OCI-LY7 (cell line): ENCODE results near the gene PRSS3. TPM values are rescaled to one million over a fixed set of nuclear protein-coding genes. Genes with fewer than 3 reads are reported as not detected.
"Not testable (repeated sequence)": the region's sequence is repeated elsewhere in the genome, so short reads cannot be mapped to it uniquely, and the experiment has no call there.

ENCODE experiments used
- BruUV-seq: library from RNA; stranded (reverse); fragments of 400-500 nt; replicated peaks from 2 replicates; lab custom pipeline; 2021; lab: Mats Ljungman, UMichigan
- CTCF ChIA-PET: fragments of 300-600 bp; sonication (Branson Sonifier 250); formaldehyde crosslinking; loops from one replicate; lab custom pipeline; 2022; ENCODE audit warnings: antibody characterized with exemption; ENCODE audit not compliant: unreplicated experiment; lab: Charles Lee
- POLR2A ChIA-PET: fragments of 300-600 bp; sonication (Branson Sonifier 250); formaldehyde crosslinking; loops from one replicate; lab custom pipeline; 2022; ENCODE audit warnings: antibody characterized with exemption; lab: Charles Lee
- DNase-seq: peaks from one replicate; pipeline ENCODE4 v3.0.0-alpha.2; 2015; ENCODE audit warnings: low spot score
- H2AFZ ChIP-seq: fragments of 200-600 bp; sonication (generic), shearing (Covaris generic); 2 replicates; pipeline ENCODE4 v1.6.1; 2014; ENCODE audit warnings: mild to moderate bottlenecking, antibody characterized with exemption, low read length, moderate library complexity
- H3K27ac ChIP-seq: fragments of 200-600 bp; sonication (generic); 2 replicates; pipeline ENCODE4 v1.5.1; 2014; ENCODE audit warnings: mixed run types, low read depth, mild to moderate bottlenecking, moderate library complexity, low read length, inconsistent platforms; ENCODE audit not compliant: poor library complexity, severe bottlenecking
- H3K36me3 ChIP-seq: fragments of 200-600 bp; sonication (generic); 2 replicates; pipeline ENCODE4 v1.6.1; 2014; ENCODE audit warnings: mild to moderate bottlenecking, antibody characterized with exemption, low read length, moderate library complexity, mixed read lengths; ENCODE audit not compliant: insufficient read depth
- H3K4me1 ChIP-seq: fragments of 200-600 bp; sonication (generic); 2 replicates; pipeline ENCODE4 v1.5.1; 2014; ENCODE audit warnings: mild to moderate bottlenecking, low read length; ENCODE audit not compliant: insufficient read depth, poor library complexity, severe bottlenecking
- H3K4me2 ChIP-seq: fragments of 200-600 bp; sonication (generic); 2 replicates; pipeline ENCODE4 v1.6.1; 2014; ENCODE audit warnings: mild to moderate bottlenecking, low read length
- H3K4me3 ChIP-seq: fragments of 200-600 bp; sonication (generic); 2 replicates; pipeline ENCODE4 v1.5.1; 2014; ENCODE audit warnings: mild to moderate bottlenecking, low read depth, low read length; ENCODE audit not compliant: poor library complexity, severe bottlenecking
- H3K79me2 ChIP-seq: fragments of 200-600 bp; sonication (generic); 2 replicates; pipeline ENCODE4 v1.6.1; 2016; ENCODE audit warnings: low read depth, mild to moderate bottlenecking, low read length, moderate library complexity, mixed read lengths; ENCODE audit not compliant: insufficient read depth
- H3K9me2 ChIP-seq: fragments of 200-600 bp; sonication (generic); 2 replicates; pipeline ENCODE4 v1.6.1; 2016; ENCODE audit warnings: mild to moderate bottlenecking, low read length, mixed read lengths; ENCODE audit not compliant: insufficient read depth
- H3K9me3 ChIP-seq: fragments of 200-600 bp; sonication (generic); 2 replicates; pipeline ENCODE4 v1.6.1; 2014; ENCODE audit warnings: mild to moderate bottlenecking, mixed run types, low read length, mixed read lengths
- H4K20me1 ChIP-seq: fragments of 200-600 bp; sonication (generic); 2 replicates; pipeline ENCODE4 v1.6.1; 2014; ENCODE audit warnings: mild to moderate bottlenecking, antibody characterized with exemption, low read length, moderate library complexity, mixed read lengths; ENCODE audit not compliant: insufficient read depth
- EZH2phosphoT487 ChIP-seq: fragments of 200-600 bp; sonication (generic); IDR thresholded peaks from 2 replicates; pipeline ENCODE4 v1.6.1; 2018; ENCODE audit warnings: low read depth, borderline replicate concordance, mild to moderate bottlenecking, mixed run types, antibody characterized with exemption, low read length, moderate library complexity, mixed read lengths
- intact Hi-C: fragments of 100-400 bp; cut with micrococcal nuclease; formaldehyde crosslinking; loops from one replicate; pipeline ENCODE4 v1.10.0; 2022; ENCODE audit not compliant: unreplicated experiment
- total RNA-seq, 2 experiments: library from RNA; depleted of rRNA in 1 of 2; stranded (reverse); fragments of >200 nt in 1 of 2; shearing (Covaris generic) in 1 of 2; gene quantifications; 2 replicates each; pipeline ENCODE4 v1.2.3, GENCODE V29; 2014 to 2022
- TF ChIP-seq, protein P1 (sequence below): fragments of 200-600 bp; sonication (generic); conservative IDR thresholded peaks from 2 replicates; pipeline ENCODE4 v1.5.1; 2014; ENCODE audit warnings: mild to moderate bottlenecking, antibody characterized with exemption, low read length, moderate library complexity, mixed read lengths

PRSS3 gene
- total RNA-seq, 2 experiments from 2014 or later = not detected

- CTCF ChIA-PET, H4K20me1 ChIP-seq, POLR2A ChIA-PET, DNase-seq, H3K9me3 ChIP-seq, H3K36me3 ChIP-seq, intact Hi-C loops, H2AFZ ChIP-seq, H3K79me2 ChIP-seq, H3K27ac ChIP-seq, H3K4me3 ChIP-seq, H3K4me1 ChIP-seq, BruUV-seq, H3K4me2 ChIP-seq, H3K9me2 ChIP-seq: not testable (repeated sequence)
Measured at GRCh38 chr9:33804196-33804595, 8.8 kb downstream of the PRSS3 start.

DNA sequence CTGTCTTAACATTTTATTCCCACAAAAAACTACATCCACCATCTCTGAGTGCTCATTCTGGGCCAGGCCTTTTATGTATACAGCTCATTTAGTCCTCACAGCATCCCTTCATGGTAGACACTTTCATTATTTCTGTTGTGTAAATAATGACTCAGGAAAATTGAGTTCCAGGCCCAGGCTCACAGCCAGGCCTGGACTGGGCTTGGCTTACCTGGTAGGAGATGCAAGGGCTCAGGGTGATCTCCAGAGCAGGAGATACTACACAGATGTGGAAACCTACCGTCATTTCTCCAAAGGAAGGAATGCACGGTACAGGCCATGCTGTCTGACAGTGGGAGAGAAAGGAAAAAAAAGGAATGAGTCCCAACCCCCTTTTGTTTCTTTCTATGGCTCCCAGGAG, 11.8 kb downstream of the PRSS3 start:
- H3K9me3 ChIP-seq, H4K20me1 ChIP-seq, H3K4me3 ChIP-seq, BruUV-seq, DNase-seq, H3K79me2 ChIP-seq, H3K36me3 ChIP-seq, H3K4me2 ChIP-seq, intact Hi-C loops, H3K27ac ChIP-seq, CTCF ChIA-PET, H2AFZ ChIP-seq, H3K9me2 ChIP-seq, H3K4me1 ChIP-seq: not testable (repeated sequence)
- POLR2A ChIA-PET = interaction anchor here (0.7 to 1.6 kb wide), 4 partner anchors 22 to 118 kb away, joined by 3 to 4 read pairs (median 3); no protein-coding TSS in a partner anchor

DNA sequence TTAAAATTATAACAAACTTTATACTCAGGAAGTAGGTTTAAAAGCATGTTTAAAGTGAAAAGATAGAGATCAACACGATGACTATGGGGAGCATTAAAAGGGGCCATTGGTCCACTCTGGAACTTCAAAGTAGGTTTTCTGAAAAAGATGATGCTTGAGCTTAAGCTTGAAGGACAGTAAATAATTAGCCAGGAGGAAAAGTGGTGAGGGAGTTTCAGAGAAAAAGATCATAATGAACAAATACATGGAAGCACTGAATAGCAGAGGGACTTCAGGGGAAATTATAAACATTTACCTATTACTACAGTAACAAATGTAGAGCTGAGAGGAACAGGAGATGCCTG, 13.6 kb downstream of the PRSS3 start:
- CTCF ChIA-PET, H3K9me2 ChIP-seq, H3K4me3 ChIP-seq, H4K20me1 ChIP-seq, DNase-seq, H2AFZ ChIP-seq, H3K27ac ChIP-seq, BruUV-seq, intact Hi-C loops, H3K9me3 ChIP-seq, H3K36me3 ChIP-seq, H3K4me2 ChIP-seq, H3K79me2 ChIP-seq: not testable (repeated sequence)
- peaks cover 18% of the 10 kb centered on the region for H3K4me1 ChIP-seq
- POLR2A ChIA-PET = interaction anchor here (1.6 kb wide), 1 partner anchor 43 kb away, joined by 3 read pairs; no protein-coding TSS in a partner anchor

DNA sequence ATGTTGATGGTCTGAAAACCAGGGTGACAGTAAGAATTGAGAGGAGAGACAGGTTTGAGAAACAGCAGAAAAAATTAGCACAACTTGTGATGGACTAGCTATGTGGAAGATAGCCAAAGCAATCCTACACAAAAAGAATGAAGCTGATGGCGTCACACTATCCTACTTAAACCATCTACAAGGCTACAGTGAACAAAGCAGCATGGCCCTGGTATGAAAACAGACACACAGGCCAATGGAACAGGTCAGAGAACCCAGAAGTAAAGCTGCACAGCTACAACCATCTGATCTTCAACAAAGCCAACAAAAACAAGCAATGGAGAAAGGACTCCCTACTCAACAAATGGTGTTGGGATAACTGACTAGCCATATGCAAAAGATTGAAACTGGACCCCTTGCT, 14.1 kb downstream of the PRSS3 start:
- H3K9me3 ChIP-seq = no peaks in the 10 kb centered on the region
- H3K4me1 ChIP-seq = peaks cover 23% of the 10 kb centered on the region
- H3K27ac ChIP-seq = no peak overlapping the region
- H3K79me2 ChIP-seq = no peaks in the 10 kb centered on the region
- H3K36me3 ChIP-seq = no peaks in the 10 kb centered on the region
- no peak overlapping the region for H3K4me3 ChIP-seq
- no peaks in the 10 kb centered on the region for H4K20me1 ChIP-seq
- intact Hi-C loops = no loop called here
- no peaks in the 10 kb centered on the region for H3K9me2 ChIP-seq
- TF ChIP-seq, protein P1, sequence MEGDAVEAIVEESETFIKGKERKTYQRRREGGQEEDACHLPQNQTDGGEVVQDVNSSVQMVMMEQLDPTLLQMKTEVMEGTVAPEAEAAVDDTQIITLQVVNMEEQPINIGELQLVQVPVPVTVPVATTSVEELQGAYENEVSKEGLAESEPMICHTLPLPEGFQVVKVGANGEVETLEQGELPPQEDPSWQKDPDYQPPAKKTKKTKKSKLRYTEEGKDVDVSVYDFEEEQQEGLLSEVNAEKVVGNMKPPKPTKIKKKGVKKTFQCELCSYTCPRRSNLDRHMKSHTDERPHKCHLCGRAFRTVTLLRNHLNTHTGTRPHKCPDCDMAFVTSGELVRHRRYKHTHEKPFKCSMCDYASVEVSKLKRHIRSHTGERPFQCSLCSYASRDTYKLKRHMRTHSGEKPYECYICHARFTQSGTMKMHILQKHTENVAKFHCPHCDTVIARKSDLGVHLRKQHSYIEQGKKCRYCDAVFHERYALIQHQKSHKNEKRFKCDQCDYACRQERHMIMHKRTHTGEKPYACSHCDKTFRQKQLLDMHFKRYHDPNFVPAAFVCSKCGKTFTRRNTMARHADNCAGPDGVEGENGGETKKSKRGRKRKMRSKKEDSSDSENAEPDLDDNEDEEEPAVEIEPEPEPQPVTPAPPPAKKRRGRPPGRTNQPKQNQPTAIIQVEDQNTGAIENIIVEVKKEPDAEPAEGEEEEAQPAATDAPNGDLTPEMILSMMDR = no peak
- no peak for TF ChIP-seq EZH2phosphoT487
- BruUV-seq = no TSS peak
- DNase-seq = no peak
- POLR2A ChIA-PET = no interaction called here
- no peak overlapping the region for H3K4me2 ChIP-seq
- no peak overlapping the region for H2AFZ ChIP-seq
- CTCF ChIA-PET = no interaction called here
